ENCODE data around the gene SLC66A2.

DNA sequence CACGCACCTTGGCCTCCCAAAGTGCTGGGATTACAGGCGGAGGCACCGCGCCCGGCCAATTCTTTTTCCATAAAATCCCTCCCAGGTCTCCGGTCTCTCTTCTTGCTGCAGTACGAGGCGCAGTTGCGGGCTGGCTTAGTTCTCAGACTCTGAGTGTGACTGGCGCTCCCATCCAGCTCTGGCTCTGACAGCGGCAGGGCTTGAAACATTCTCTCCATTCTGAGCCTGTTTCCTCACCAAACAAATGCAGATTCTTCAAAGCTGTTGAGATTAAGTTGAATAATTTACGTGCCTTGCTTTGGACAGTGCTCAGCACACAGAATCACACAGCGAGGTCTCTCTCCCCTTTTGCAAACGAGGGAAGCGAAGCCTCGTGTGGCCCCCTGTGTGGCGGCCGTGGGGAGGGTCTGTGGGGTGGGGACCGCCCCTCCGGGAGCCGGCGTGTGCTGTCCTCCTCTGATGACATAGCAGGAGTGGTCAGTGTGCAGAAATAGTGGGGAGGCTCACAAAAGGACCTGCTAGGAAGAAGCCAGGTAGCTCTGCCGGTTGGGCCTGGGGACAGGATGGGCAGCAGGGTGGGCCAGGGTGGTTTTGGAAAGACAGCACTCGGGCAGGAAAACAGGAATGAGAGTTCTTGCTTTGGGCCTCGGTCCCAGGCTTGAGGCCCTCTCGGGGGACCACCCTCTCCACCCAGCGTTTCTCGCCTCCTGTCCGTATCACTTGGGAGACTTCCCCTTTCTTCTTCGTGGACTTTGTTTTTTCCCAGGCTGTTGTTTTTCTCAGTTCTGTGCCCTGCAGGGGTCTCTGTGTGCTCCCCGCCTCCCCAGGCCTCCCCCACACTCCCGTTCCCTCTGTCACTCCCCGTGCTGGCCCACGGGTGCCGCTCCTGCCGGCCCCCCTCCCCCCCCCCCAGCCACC lies 78.7 kb downstream of the SLC66A2 start:
- TF ChIP-seq, protein P1, sequence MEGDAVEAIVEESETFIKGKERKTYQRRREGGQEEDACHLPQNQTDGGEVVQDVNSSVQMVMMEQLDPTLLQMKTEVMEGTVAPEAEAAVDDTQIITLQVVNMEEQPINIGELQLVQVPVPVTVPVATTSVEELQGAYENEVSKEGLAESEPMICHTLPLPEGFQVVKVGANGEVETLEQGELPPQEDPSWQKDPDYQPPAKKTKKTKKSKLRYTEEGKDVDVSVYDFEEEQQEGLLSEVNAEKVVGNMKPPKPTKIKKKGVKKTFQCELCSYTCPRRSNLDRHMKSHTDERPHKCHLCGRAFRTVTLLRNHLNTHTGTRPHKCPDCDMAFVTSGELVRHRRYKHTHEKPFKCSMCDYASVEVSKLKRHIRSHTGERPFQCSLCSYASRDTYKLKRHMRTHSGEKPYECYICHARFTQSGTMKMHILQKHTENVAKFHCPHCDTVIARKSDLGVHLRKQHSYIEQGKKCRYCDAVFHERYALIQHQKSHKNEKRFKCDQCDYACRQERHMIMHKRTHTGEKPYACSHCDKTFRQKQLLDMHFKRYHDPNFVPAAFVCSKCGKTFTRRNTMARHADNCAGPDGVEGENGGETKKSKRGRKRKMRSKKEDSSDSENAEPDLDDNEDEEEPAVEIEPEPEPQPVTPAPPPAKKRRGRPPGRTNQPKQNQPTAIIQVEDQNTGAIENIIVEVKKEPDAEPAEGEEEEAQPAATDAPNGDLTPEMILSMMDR (IDR thresholded peaks at IDR 0.05), result no peak
- TF ChIP-seq EZH2 (IDR thresholded peaks at IDR 0.05), result no peak
